Activated T-cell treated with anti-CD3 and anti-CD28 coated beads, Interleukin-2, amount 50 U/mL, for 4 hours (primary cell): ENCODE results near the gene NEURL4. TPM values are rescaled to one million over a fixed set of nuclear protein-coding genes. Genes with fewer than 3 reads are reported as not detected.
"Not testable (repeated sequence)": the region's sequence is repeated elsewhere in the genome, so short reads cannot be mapped to it uniquely, and the experiment has no call there.

Experiments
- ATAC-seq, 2 donors: fragments of 200-7000 bp; cut with Tn5 transposase; one replicate each; pipeline ENCODE4 v1.10.0; 2021
- DNase-seq: peaks from one replicate; pipeline ENCODE4 v3.0.0-alpha.2; 2020
- H3K27me3 Mint-ChIP-seq: one replicate; pipeline ENCODE4 v1.8.0; 2021; ENCODE audit warnings: low read depth, mixed read lengths
- H3K36me3 Mint-ChIP-seq: one replicate; pipeline ENCODE4 v1.8.0; 2022; ENCODE audit warnings: mixed read lengths; ENCODE audit not compliant: insufficient read depth
- H3K4me1 Mint-ChIP-seq: one replicate; pipeline ENCODE4 v1.8.0; 2021; ENCODE audit warnings: low read depth, mixed read lengths
- H3K4me3 Mint-ChIP-seq: one replicate; pipeline ENCODE4 v1.8.0; 2021; ENCODE audit warnings: mild to moderate bottlenecking, moderate library complexity, mixed read lengths
- H3K9me3 Mint-ChIP-seq: one replicate; pipeline ENCODE4 v1.8.0; 2021; ENCODE audit warnings: mixed read lengths
- total RNA-seq, 3 donors: library from RNA; stranded (reverse); gene quantifications; one replicate each; pipeline ENCODE4 v1.2.1, GENCODE V29; 2021

The NEURL4 gene
- 10 to 100 TPM; 73.1 to 88.0 (median 82.4) TPM for total RNA-seq

- Mint-ChIP-seq H3K9me3 (no peaks in the 10 kb centered on the region), H3K27me3 (no peaks in the 10 kb centered on the region), H3K4me1 (peaks cover 42% of the 10 kb centered on the region), H3K36me3 (peaks cover 6% of the 10 kb centered on the region), H3K4me3 (peak within 1 kb of the TSS; percentile 98)
- no peak for DNase-seq
- ATAC-seq, result peak; percentile 22 to 25
Observed at GRCh38 chr17:7328840-7329373, at the start of gene NEURL4. Gene NEURL4 (minus strand): TSS chr17:7329335. CDS start chr17:7329312, 23 bp downstream.

- peaks cover 2% of the 10 kb centered on the region for H3K36me3 Mint-ChIP-seq
- no peak for ATAC-seq
Observed at GRCh38 chr17:7374353-7374752, 45.2 kb upstream of the NEURL4 start.

GRCh38 chr17:7370853-7371252 lies 41.7 kb upstream of the NEURL4 start:
- Mint-ChIP-seq H3K36me3 (no peaks in the 10 kb centered on the region), H3K9me3 (no peaks in the 10 kb centered on the region), H3K27me3 (no peaks in the 10 kb centered on the region), H3K4me1 (no peaks in the 10 kb centered on the region), H3K4me3 (no peak overlapping the region)
- no peak for ATAC-seq
- DNase-seq, result no peak

More at GRCh38 chr17:7374353-7374752, 45.2 kb upstream of the NEURL4 start:
- no peak for DNase-seq
- H3K4me1 Mint-ChIP-seq, result no peaks in the 10 kb centered on the region
- H3K4me3 Mint-ChIP-seq, result no peak overlapping the region
- H3K9me3 Mint-ChIP-seq, result peaks cover 4% of the 10 kb centered on the region
- peaks cover 13% of the 10 kb centered on the region for H3K27me3 Mint-ChIP-seq

GRCh38 chr17:7369825-7370224 lies 40.7 kb upstream of the NEURL4 start:
- no peaks in the 10 kb centered on the region for H3K9me3 Mint-ChIP-seq
- H3K4me1 Mint-ChIP-seq, result no peaks in the 10 kb centered on the region
- no peak for DNase-seq
- no peak overlapping the region for H3K4me3 Mint-ChIP-seq
- ATAC-seq, result no peak
- no peaks in the 10 kb centered on the region for H3K27me3 Mint-ChIP-seq
- H3K36me3 Mint-ChIP-seq, result no peaks in the 10 kb centered on the region

GRCh38 chr17:7368599-7368994 lies 39.5 kb upstream of the NEURL4 start:
- H3K4me1 Mint-ChIP-seq, DNase-seq, H3K4me3 Mint-ChIP-seq, H3K27me3 Mint-ChIP-seq, ATAC-seq, H3K9me3 Mint-ChIP-seq, H3K36me3 Mint-ChIP-seq: not testable (repeated sequence)

GRCh38 chr17:7367918-7368598 lies 38.9 kb upstream of the NEURL4 start:
- H3K9me3 Mint-ChIP-seq, result no peaks in the 10 kb centered on the region
- no peaks in the 10 kb centered on the region for H3K27me3 Mint-ChIP-seq
- no peaks in the 10 kb centered on the region for H3K36me3 Mint-ChIP-seq
- no peaks in the 10 kb centered on the region for H3K4me1 Mint-ChIP-seq
- ATAC-seq (no peak), DNase-seq (no peak)
- no peak overlapping the region for H3K4me3 Mint-ChIP-seq

- no peaks in the 10 kb centered on the region for H3K4me1 Mint-ChIP-seq
- DNase-seq (no peak), ATAC-seq (no peak)
- H3K4me3 Mint-ChIP-seq, result no peak overlapping the region
- peaks cover under 1% of the 10 kb centered on the region for H3K27me3 Mint-ChIP-seq
- no peaks in the 10 kb centered on the region for H3K9me3 Mint-ChIP-seq
- no peaks in the 10 kb centered on the region for H3K36me3 Mint-ChIP-seq
Observed at GRCh38 chr17:7367083-7367482, 37.9 kb upstream of the NEURL4 start.

GRCh38 chr17:7365963-7366362 lies 36.8 kb upstream of the NEURL4 start:
- DNase-seq, H3K4me3 Mint-ChIP-seq, H3K36me3 Mint-ChIP-seq, ATAC-seq, H3K9me3 Mint-ChIP-seq, H3K27me3 Mint-ChIP-seq, H3K4me1 Mint-ChIP-seq: not testable (repeated sequence)

- Mint-ChIP-seq H3K27me3 (peaks cover 6% of the 10 kb centered on the region), H3K4me3 (no peak overlapping the region), H3K9me3 (no peaks in the 10 kb centered on the region), H3K36me3 (no peaks in the 10 kb centered on the region), H3K4me1 (no peaks in the 10 kb centered on the region)
- no peak for DNase-seq
- no peak for ATAC-seq
Observed at GRCh38 chr17:7363311-7363710, 34.2 kb upstream of the NEURL4 start.

- peaks cover 6% of the 10 kb centered on the region for H3K27me3 Mint-ChIP-seq
- no peaks in the 10 kb centered on the region for H3K36me3 Mint-ChIP-seq
- DNase-seq, result no peak
- no peak for ATAC-seq
- H3K4me1 Mint-ChIP-seq, result no peaks in the 10 kb centered on the region
- H3K4me3 Mint-ChIP-seq, result no peak overlapping the region
- H3K9me3 Mint-ChIP-seq, result no peaks in the 10 kb centered on the region
Observed at GRCh38 chr17:7361906-7362305, 32.8 kb upstream of the NEURL4 start.

GRCh38 chr17:7357381-7357780 lies 28.2 kb upstream of the NEURL4 start:
- ATAC-seq (no peak), DNase-seq (no peak)
- Mint-ChIP-seq H3K36me3 (no peaks in the 10 kb centered on the region), H3K27me3 (peaks cover 6% of the 10 kb centered on the region), H3K4me1 (peaks cover 14% of the 10 kb centered on the region), H3K4me3 (no peak overlapping the region), H3K9me3 (no peaks in the 10 kb centered on the region)

- Mint-ChIP-seq H3K9me3 (no peaks in the 10 kb centered on the region), H3K27me3 (peaks cover 2% of the 10 kb centered on the region), H3K4me1 (peaks cover 16% of the 10 kb centered on the region), H3K4me3 (no peak overlapping the region), H3K36me3 (no peaks in the 10 kb centered on the region)
- DNase-seq, result no peak
- ATAC-seq, result no peak
Observed at GRCh38 chr17:7356756-7357155, 27.6 kb upstream of the NEURL4 start.

- no peaks in the 10 kb centered on the region for H3K27me3 Mint-ChIP-seq
- no peaks in the 10 kb centered on the region for H3K36me3 Mint-ChIP-seq
- H3K9me3 Mint-ChIP-seq, result no peaks in the 10 kb centered on the region
- H3K4me1 Mint-ChIP-seq, result peaks cover 19% of the 10 kb centered on the region
- no peak overlapping the region for H3K4me3 Mint-ChIP-seq
- peak; percentile 82 for DNase-seq
- peak; percentile 64 to 73 for ATAC-seq
Observed at GRCh38 chr17:7356072-7356549, 27.0 kb upstream of the NEURL4 start.

- Mint-ChIP-seq H3K9me3 (no peaks in the 10 kb centered on the region), H3K4me1 (peaks cover 19% of the 10 kb centered on the region), H3K4me3 (no peak overlapping the region), H3K36me3 (no peaks in the 10 kb centered on the region), H3K27me3 (no peaks in the 10 kb centered on the region)
- no peak for DNase-seq
- no peak for ATAC-seq
Observed at GRCh38 chr17:7355573-7355972, 26.4 kb upstream of the NEURL4 start.

GRCh38 chr17:7355053-7355452 lies 25.9 kb upstream of the NEURL4 start, which contains the start of gene TMEM95:
Gene TMEM95 (plus strand): TSS chr17:7355156. CDS start chr17:7355205, 49 bp downstream.
- DNase-seq, result no peak
- ATAC-seq, result no peak
- Mint-ChIP-seq H3K36me3 (no peaks in the 10 kb centered on the region), H3K27me3 (no peaks in the 10 kb centered on the region), H3K4me3 (no peak within 1 kb of the TSS), H3K9me3 (no peaks in the 10 kb centered on the region), H3K4me1 (peaks cover 19% of the 10 kb centered on the region)
